GM12874 (cell line): Measurements from ENCODE around the gene WSCD1.

Experiments
- TF ChIP-seq, protein P1 (sequence below): IDR thresholded peaks from 2 replicates; pipeline ENCODE4 v1.5.1; 2011; ENCODE audit warnings: low read depth, mild to moderate bottlenecking, control low read depth, low read length, moderate library complexity; ENCODE audit not compliant: insufficient read depth

Gene WSCD1

DNA sequence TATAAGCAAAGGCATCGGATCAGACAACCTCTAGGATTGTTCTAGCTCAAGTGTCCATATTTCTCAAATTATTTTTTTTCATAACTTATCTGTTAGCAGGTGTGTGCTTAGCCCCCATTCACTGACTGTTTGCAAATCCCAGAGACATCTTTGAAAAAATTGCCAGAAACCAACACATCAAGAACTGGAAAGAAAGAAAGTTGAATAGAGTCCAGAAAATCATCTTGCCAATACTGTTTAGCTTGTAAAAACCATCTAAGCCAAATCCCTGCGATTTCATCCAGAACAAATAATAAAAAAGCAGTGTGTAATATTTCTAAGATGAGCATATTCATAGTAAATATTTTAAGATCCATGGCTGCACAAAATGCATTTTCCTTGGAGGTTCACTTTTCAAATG, 64.5 kb downstream of the WSCD1 start:
- TF ChIP-seq, protein P1, sequence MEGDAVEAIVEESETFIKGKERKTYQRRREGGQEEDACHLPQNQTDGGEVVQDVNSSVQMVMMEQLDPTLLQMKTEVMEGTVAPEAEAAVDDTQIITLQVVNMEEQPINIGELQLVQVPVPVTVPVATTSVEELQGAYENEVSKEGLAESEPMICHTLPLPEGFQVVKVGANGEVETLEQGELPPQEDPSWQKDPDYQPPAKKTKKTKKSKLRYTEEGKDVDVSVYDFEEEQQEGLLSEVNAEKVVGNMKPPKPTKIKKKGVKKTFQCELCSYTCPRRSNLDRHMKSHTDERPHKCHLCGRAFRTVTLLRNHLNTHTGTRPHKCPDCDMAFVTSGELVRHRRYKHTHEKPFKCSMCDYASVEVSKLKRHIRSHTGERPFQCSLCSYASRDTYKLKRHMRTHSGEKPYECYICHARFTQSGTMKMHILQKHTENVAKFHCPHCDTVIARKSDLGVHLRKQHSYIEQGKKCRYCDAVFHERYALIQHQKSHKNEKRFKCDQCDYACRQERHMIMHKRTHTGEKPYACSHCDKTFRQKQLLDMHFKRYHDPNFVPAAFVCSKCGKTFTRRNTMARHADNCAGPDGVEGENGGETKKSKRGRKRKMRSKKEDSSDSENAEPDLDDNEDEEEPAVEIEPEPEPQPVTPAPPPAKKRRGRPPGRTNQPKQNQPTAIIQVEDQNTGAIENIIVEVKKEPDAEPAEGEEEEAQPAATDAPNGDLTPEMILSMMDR: no peak

DNA sequence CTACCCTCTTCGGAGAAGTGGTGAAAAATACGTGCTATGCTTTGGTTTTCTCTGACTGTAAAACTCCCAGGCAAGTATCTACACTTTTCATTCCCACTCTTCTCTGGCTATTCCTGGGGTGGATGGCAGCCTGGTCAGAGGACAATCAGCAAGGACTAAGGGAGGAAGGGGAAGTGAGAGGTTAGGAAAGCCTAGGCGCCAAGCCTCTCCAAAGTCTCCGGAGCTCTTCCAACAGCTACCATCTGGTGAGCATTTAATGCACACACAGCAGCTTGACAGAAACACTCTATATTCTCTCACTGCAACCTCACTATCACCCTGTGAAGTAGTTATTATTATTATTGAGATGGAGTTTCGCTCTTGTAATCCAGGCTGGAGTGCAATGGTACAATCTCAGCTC, 65.1 kb downstream of the WSCD1 start:
- TF ChIP-seq, protein P1: no peak

DNA sequence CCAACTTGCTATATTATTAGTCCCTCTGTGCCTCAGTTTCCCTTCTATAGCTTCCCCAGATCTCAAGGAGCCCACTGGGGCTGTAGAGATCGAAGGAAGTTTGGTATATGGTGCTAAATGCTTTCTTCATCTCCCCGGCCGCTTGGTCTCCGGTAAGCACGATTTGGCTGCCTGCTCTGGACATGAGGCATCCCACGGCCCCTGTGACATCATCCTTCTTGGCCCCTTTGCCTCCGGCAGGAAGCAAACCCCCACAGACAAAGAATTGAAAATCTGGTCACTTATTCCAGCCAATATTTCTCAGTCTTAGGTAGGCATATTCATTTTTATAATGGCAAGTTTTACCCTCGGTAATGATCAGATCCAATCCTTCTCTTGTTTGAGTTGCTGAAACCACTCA, 65.8 kb downstream of the WSCD1 start:
- TF ChIP-seq, protein P1: no peak

DNA sequence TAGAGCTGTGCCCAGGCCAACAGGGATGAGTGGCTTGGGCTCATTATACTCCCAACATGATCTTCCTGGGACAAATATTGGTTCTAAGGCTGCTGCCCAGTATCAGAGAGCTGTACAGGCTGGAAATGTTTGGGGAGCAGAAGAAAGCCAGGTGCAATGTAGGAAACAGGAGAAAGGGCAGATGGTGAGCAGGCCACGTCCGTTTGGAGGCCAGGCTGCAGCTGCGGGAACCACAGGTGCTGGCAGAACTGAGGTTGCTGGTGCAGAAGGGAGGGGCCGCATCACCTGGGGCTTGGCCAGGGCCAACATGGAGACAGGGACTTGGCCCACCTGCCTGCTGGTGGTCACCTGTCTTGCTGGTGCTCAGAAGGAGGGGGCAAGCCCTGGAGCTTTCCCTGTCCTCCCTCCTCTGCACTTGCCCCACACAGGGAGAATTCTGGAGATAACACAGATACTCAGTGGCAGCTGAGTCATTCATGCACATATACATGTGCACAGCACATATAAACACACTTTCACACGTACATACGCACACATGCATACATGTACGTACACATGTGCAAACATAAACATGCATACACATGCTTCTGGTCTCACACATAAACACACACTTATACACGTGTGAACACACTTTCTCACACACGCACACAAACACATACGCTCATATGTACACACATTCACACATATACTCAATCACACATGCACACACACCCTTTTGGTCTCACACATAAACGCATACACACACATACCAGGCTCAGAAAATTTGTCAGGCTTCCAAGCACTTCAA, 67.7 kb downstream of the WSCD1 start:
- TF ChIP-seq, protein P1: no peak

DNA sequence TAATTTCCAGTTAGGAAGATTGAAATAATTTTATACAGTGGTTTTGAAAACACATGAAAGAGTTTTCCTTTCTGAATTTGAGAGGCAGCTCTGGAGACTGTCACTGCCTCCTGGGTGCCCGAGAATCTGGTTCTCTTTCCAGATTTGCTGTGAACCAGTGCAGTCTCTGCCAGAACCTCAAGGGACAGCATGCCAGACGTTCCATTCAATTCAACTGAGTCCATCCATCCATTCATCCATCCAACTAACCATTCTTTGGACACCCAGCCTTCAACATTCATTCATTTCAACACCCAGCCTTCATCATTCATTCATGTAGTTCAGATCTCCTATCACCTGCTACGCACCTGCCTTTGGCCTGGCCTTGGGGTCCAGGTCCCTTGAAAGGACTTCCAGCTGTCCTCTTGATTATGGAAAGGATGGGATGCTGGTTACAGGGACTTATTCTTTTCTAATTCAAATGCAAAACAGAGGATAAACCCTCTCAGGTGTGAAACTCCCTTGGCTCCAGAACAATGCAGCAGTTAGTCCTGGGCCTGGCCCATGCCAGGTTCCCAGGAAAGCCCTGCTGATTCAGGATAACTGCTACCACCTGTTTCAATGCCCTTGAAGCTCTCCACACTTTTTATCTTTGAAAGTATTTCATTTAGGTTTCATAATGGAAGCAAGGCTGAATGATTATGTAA, 68.7 kb downstream of the WSCD1 start:
- TF ChIP-seq, protein P1: no peak

DNA sequence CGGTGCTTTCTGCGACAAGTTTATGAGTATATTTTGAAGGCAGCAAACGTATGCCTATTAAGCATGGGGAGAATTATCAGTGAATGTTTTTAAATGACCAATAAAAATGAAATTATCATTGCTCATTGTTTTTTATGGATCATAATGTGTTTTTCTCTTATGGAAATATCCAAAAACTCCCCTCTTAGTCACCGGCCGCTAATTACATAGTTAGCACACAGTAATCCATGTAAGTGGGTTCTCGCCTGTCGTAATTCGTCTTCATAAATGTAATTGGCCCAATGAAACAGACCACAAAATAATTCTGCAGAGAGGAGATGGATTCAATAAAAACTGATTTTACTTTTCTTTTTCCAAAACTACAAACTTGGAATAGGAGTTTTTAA, 69.3 kb downstream of the WSCD1 start:
- TF ChIP-seq, protein P1: no peak

DNA sequence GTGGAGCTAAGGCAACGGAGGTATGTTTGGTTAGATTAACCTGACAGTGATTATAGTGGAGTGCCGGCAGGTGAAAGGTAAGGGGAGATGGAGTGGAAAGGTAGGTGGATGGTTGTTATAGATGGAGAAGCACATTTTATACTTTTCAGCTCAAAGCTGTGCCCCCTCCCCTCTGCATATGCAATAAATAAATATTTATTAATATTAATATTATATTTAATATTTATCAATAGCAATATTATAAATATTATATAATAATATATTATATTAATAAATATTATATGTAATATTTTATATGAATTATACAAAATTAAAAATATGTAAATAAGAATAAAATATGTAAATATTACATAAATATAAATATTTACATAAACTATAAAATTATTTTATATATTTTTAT, 70.0 kb downstream of the WSCD1 start:
- TF ChIP-seq, protein P1: no peak
